Gastrocnemius medialis (tissue), 4 donors: ENCODE measurements around the gene GATA2. TPM values are rescaled to one million over a fixed set of nuclear protein-coding genes. Genes with fewer than 3 reads are reported as not detected.

Experiments
- ATAC-seq, 2 donors: fragments of 150-250 bp; one replicate each; pipeline ENCODE4 v1.9.1; 2016
- DNase-seq, 2 donors: peaks; one replicate each; pipeline ENCODE4 v3.0.0-alpha.2; 2019
- H3K27ac ChIP-seq, 4 donors: fragments of 200-600 bp; sonication (generic); 1 replicate in 1 of 4; 2 replicates in 3 of 4; pipeline ENCODE4 v1.5.1; 2016 to 2018; ENCODE audit warnings: mild to moderate bottlenecking in 2 of 4, moderate library complexity in 1 of 4
- H3K27me3 ChIP-seq, 3 donors: fragments of 200-600 bp; sonication (generic) in 2 of 3; 1 replicate in 1 of 3; 2 replicates in 2 of 3; pipeline versions ENCODE4 v1.5.1 to v1.6.0; 2016 to 2019; ENCODE audit warnings: mild to moderate bottlenecking in 1 of 3, moderate library complexity in 1 of 3
- H3K36me3 ChIP-seq, 2 donors: fragments of 200-600 bp; sonication (generic) in 1 of 2; one replicate each; pipeline ENCODE4 v1.5.1; 2017 to 2018
- H3K4me1 ChIP-seq, 2 donors: fragments of 200-600 bp; sonication (generic) in 1 of 2; one replicate each; pipeline ENCODE4 v1.5.1; 2016 to 2017; ENCODE audit warnings: mild to moderate bottlenecking in 2 of 2
- H3K4me3 ChIP-seq, 4 donors: fragments of 200-600 bp; sonication (generic) in 3 of 4; 1 replicate in 1 of 4; 2 replicates in 3 of 4; pipeline ENCODE4 v1.5.1; 2016 to 2019; ENCODE audit warnings: mild to moderate bottlenecking in 2 of 4
- H3K9me3 ChIP-seq, 3 donors: fragments of 200-600 bp; sonication (generic) in 2 of 3; 1 replicate in 1 of 3; 2 replicates in 2 of 3; pipeline ENCODE4 v1.5.1; 2016 to 2019
- CTCF ChIP-seq, 5 experiments: fragments of 450-650 bp in 3 of 5; fragments of 200-600 bp in 2 of 5; sonication (generic) in 2 of 5; IDR thresholded peaks in 4 of 5; conservative IDR thresholded peaks in 1 of 5; 1 replicate in 4 of 5; 2 replicates in 1 of 5; pipeline ENCODE4 v1.5.1; 2016 to 2019; ENCODE audit warnings: antibody characterized with exemption in 5 of 5, mild to moderate bottlenecking in 3 of 5, moderate library complexity in 3 of 5
- POLR2A ChIP-seq, 2 donors: fragments of 450-650 bp; IDR thresholded peaks; one replicate each; pipeline ENCODE4 v1.6.1; 2017; ENCODE audit warnings: antibody characterized with exemption in 2 of 2, mild to moderate bottlenecking in 2 of 2, moderate library complexity in 2 of 2
- in situ Hi-C, 4 donors: fragments of 200-750 bp; cut with MboI; loops; one replicate each; pipeline versions ENCODE4 v1.15.0 to v1.8.0; 2017; ENCODE audit warnings: low sequenced_read_pairs in 4 of 4
- intact Hi-C: fragments of 100-400 bp; cut with DNase I; formaldehyde crosslinking; loops from one replicate; pipeline ENCODE4 v1.15.1; 2023; ENCODE audit warnings: low total_unique reads
- total RNA-seq, 4 donors: library from RNA; depleted of rRNA; stranded (reverse); fragments of >200 nt; gene quantifications; one replicate each; pipeline versions ENCODE4 v1.1.0 to v1.2.3, GENCODE V29; 2016

GATA2 gene
- total RNA-seq, 4 donors from 2014 or later, result 9.0 to 14.4 (median 12.7) TPM

GRCh38 chr3:128475355-128475754, 17.6 kb downstream of the GATA2 start:
- ATAC-seq (no peak), DNase-seq (no peak)
- H3K9me3 ChIP-seq, result no peaks in the 10 kb centered on the region
- no peaks in the 10 kb centered on the region for H3K36me3 ChIP-seq
- no peak overlapping the region for H3K4me3 ChIP-seq
- no peak overlapping the region for H3K27ac ChIP-seq
- TF ChIP-seq CTCF (IDR thresholded peaks at IDR 0.05 in 4 of 5, conservative IDR thresholded peaks at IDR 0.05 in 1 of 5) (no peak), POLR2A (IDR thresholded peaks at IDR 0.05) (no peak)
- in situ Hi-C loops, result loop anchor here in 1 of 4 donors (25.0 kb wide), 1 partner anchor 388 kb away; no protein-coding TSS in a partner anchor
- intact Hi-C loops, result no loop called here
- no peaks in the 10 kb centered on the region for H3K4me1 ChIP-seq
- peaks cover 3 to 14% (median 6%) of the 10 kb centered on the region in 3 donors for H3K27me3 ChIP-seq

GRCh38 chr3:128473737-128474136, 19.3 kb downstream of the GATA2 start:
- H3K4me1 ChIP-seq, result no peaks in the 10 kb centered on the region
- ATAC-seq (no peak), DNase-seq (no peak)
- intact Hi-C loops (no loop called here), in situ Hi-C loops (no loop called here)
- H3K27ac ChIP-seq, result no peak overlapping the region
- H3K9me3 ChIP-seq, result no peaks in the 10 kb centered on the region
- TF ChIP-seq POLR2A (IDR thresholded peaks at IDR 0.05), result no peak
- no peak for TF ChIP-seq CTCF (IDR thresholded peaks at IDR 0.05 in 4 of 5, conservative IDR thresholded peaks at IDR 0.05 in 1 of 5)
- H3K27me3 ChIP-seq, result peaks cover 0 to 7% (median 3%) of the 10 kb centered on the region in 3 donors
- no peak overlapping the region for H3K4me3 ChIP-seq
- H3K36me3 ChIP-seq, result no peaks in the 10 kb centered on the region

GRCh38 chr3:128473180-128473519, 19.9 kb downstream of the GATA2 start:
- intact Hi-C loops (no loop called here), in situ Hi-C loops (no loop called here)
- no peak for DNase-seq
- Histone ChIP-seq H3K4me3 (no peak overlapping the region), H3K27me3 (peaks cover 0 to 6% (median 3%) of the 10 kb centered on the region in 3 donors), H3K4me1 (no peaks in the 10 kb centered on the region), H3K36me3 (no peaks in the 10 kb centered on the region), H3K9me3 (no peaks in the 10 kb centered on the region), H3K27ac (no peak overlapping the region)
- ATAC-seq, result no peak
- no peak for TF ChIP-seq CTCF (IDR thresholded peaks at IDR 0.05 in 4 of 5, conservative IDR thresholded peaks at IDR 0.05 in 1 of 5)
- TF ChIP-seq POLR2A (IDR thresholded peaks at IDR 0.05), result no peak

GRCh38 chr3:128472449-128473179, 20.4 kb downstream of the GATA2 start:
- Histone ChIP-seq H3K36me3 (no peaks in the 10 kb centered on the region), H3K9me3 (no peaks in the 10 kb centered on the region), H3K27me3 (peaks cover 0 to 3% (median 0%) of the 10 kb centered on the region in 3 donors), H3K27ac (no peak overlapping the region), H3K4me1 (no peaks in the 10 kb centered on the region), H3K4me3 (no peak overlapping the region)
- TF ChIP-seq CTCF (IDR thresholded peaks at IDR 0.05 in 4 of 5, conservative IDR thresholded peaks at IDR 0.05 in 1 of 5), result no peak
- TF ChIP-seq POLR2A (IDR thresholded peaks at IDR 0.05), result no peak
- no peak for ATAC-seq
- DNase-seq, result no peak
- intact Hi-C loops, result no loop called here
- in situ Hi-C loops, result no loop called here
